Stimulated activated CD8-positive, alpha-beta memory T cell treated with anti-CD3 and anti-CD28 coated beads, Interleukin-4, amount 100 ng/mL, for 4 hours (primary cell): ENCODE measurements around the gene RTN1.

Source experiments
- DNase-seq, 2 donors: peaks; one replicate each; pipeline ENCODE4 v3.0.0-alpha.2; 2020; ENCODE audit warnings: low read depth in 2 of 2, low spot score in 1 of 2

Gene RTN1

GRCh38 chr14:59565087-59565486 lies 305.5 kb downstream of the RTN1 start:
- DNase-seq, result no peak

GRCh38 chr14:59564366-59564765 lies 306.2 kb downstream of the RTN1 start:
- DNase-seq, result no peak

- DNase-seq, result no peak
Observed at GRCh38 chr14:59547310-59547709, 323.3 kb downstream of the RTN1 start.
